Mesenchymal stem cell (in vitro differentiated cells and primary cell): ENCODE data around the gene MUSTN1.

Experiments
- DNase-seq: peaks from one replicate; pipeline ENCODE4 v3.0.0-alpha.2; 2013
- H2AFZ ChIP-seq: one replicate; pipeline ENCODE4 v1.6.1; 2013; ENCODE audit warnings: low read depth, mild to moderate bottlenecking, control low read depth, inconsistent platforms, low read length, moderate library complexity
- H2AK5ac ChIP-seq: 2 replicates; pipeline ENCODE4 v1.6.1; 2013; ENCODE audit warnings: low read length, moderate library complexity, mild to moderate bottlenecking, inconsistent platforms; ENCODE audit not compliant: severe bottlenecking
- H2BK120ac ChIP-seq: one replicate; pipeline ENCODE4 v1.6.1; 2013; ENCODE audit warnings: low read depth, mild to moderate bottlenecking, inconsistent platforms, low read length, moderate library complexity
- H2BK12ac ChIP-seq, 2 experiments: one replicate each; pipeline ENCODE4 v1.6.1; 2013; ENCODE audit warnings: inconsistent platforms in 2 of 2, low read length in 2 of 2, mild to moderate bottlenecking in 2 of 2, moderate library complexity in 2 of 2, control low read depth in 1 of 2
- H2BK15ac ChIP-seq: one replicate; pipeline ENCODE4 v1.6.1; 2013; ENCODE audit warnings: mild to moderate bottlenecking, low read depth, inconsistent platforms; ENCODE audit not compliant: poor library complexity, severe bottlenecking
- H2BK5ac ChIP-seq: 2 replicates; pipeline ENCODE4 v1.6.1; 2013; ENCODE audit warnings: low read depth, mild to moderate bottlenecking, low read length, control low read depth, inconsistent platforms; ENCODE audit not compliant: poor library complexity, severe bottlenecking
- H3K14ac ChIP-seq, 2 experiments: one replicate each; pipeline ENCODE4 v1.6.1; 2013; ENCODE audit warnings: inconsistent platforms in 2 of 2, low read length in 2 of 2, control low read depth in 1 of 2, mild to moderate bottlenecking in 1 of 2, moderate library complexity in 1 of 2
- H3K18ac ChIP-seq, 2 experiments: one replicate each; pipeline ENCODE4 v1.6.1; 2013; ENCODE audit warnings: inconsistent platforms in 2 of 2, low read length in 2 of 2, control low read depth in 1 of 2, low read depth in 1 of 2, mild to moderate bottlenecking in 1 of 2
- H3K23ac ChIP-seq, 2 experiments: one replicate each; pipeline ENCODE4 v1.6.1; 2013; ENCODE audit warnings: inconsistent platforms in 2 of 2, low read length in 2 of 2, mild to moderate bottlenecking in 2 of 2, moderate library complexity in 2 of 2, control low read depth in 1 of 2
- H3K27ac ChIP-seq: 2 replicates; pipeline ENCODE4 v1.5.1; 2013; ENCODE audit warnings: mild to moderate bottlenecking, moderate library complexity, low read length, control low read depth, inconsistent platforms; ENCODE audit not compliant: poor library complexity, severe bottlenecking
- H3K27me3 ChIP-seq, 2 experiments: 2 replicates each; pipeline versions ENCODE4 v1.6.1 to v1.7.0; 2013; ENCODE audit warnings: low read length in 2 of 2, mild to moderate bottlenecking in 2 of 2, moderate library complexity in 2 of 2, control low read depth in 1 of 2, inconsistent platforms in 1 of 2; ENCODE audit not compliant: control insufficient read depth in 1 of 2, insufficient read depth in 1 of 2
- H3K36me3 ChIP-seq, 2 experiments: 2 replicates each; pipeline versions ENCODE4 v1.6.1 to v1.7.0; 2013; ENCODE audit warnings: low read length in 2 of 2, control low read depth in 1 of 2, inconsistent platforms in 1 of 2, low read depth in 1 of 2, mild to moderate bottlenecking in 1 of 2; ENCODE audit not compliant: insufficient read depth in 2 of 2, control insufficient read depth in 1 of 2
- H3K4ac ChIP-seq, 2 experiments: one replicate each; pipeline ENCODE4 v1.6.1; 2013; ENCODE audit warnings: inconsistent platforms in 2 of 2, low read length in 2 of 2, mild to moderate bottlenecking in 2 of 2, moderate library complexity in 2 of 2, control low read depth in 1 of 2, low read depth in 1 of 2
- H3K4me1 ChIP-seq: 2 replicates; pipeline ENCODE4 v1.6.1; 2013; ENCODE audit warnings: low read depth, low read length, control low read depth; ENCODE audit not compliant: control insufficient read depth, insufficient read depth
- H3K4me2 ChIP-seq: 2 replicates; pipeline ENCODE4 v1.6.1; 2013; ENCODE audit warnings: low read length, mild to moderate bottlenecking, inconsistent platforms; ENCODE audit not compliant: poor library complexity, severe bottlenecking
- H3K4me3 ChIP-seq, 2 experiments: 2 replicates each; pipeline versions ENCODE4 v1.5.1 to v1.7.0; 2013; ENCODE audit warnings: low read length in 2 of 2, mild to moderate bottlenecking in 2 of 2, control low read depth in 1 of 2, low read depth in 1 of 2; ENCODE audit not compliant: insufficient read depth in 1 of 2
- H3K79me1 ChIP-seq: replicated peaks from 2 replicates; pipeline ENCODE4 v1.6.1; 2013; ENCODE audit warnings: mild to moderate bottlenecking, control low read depth, low read length, inconsistent platforms; ENCODE audit not compliant: poor library complexity, severe bottlenecking
- H3K9ac ChIP-seq: 2 replicates; pipeline ENCODE4 v1.7.0; 2013; ENCODE audit warnings: mild to moderate bottlenecking, low read length, moderate library complexity
- H3K9me3 ChIP-seq: 2 replicates; pipeline ENCODE4 v1.7.0; 2013; ENCODE audit warnings: mild to moderate bottlenecking, low read length; ENCODE audit not compliant: control insufficient read depth
- H4K8ac ChIP-seq: one replicate; pipeline ENCODE4 v1.6.1; 2013; ENCODE audit warnings: inconsistent platforms, mild to moderate bottlenecking, low read length, moderate library complexity
- H4K91ac ChIP-seq: one replicate; pipeline ENCODE4 v1.6.1; 2013; ENCODE audit warnings: mild to moderate bottlenecking, low read length, inconsistent platforms
- WGBS: methylation state at CpG from one replicate; pipeline ENCODE4 v1.1.7; 2013; ENCODE audit warnings: mixed read lengths; 5-methylcytosine and 5-hydroxymethylcytosine counted together

Gene MUSTN1

GRCh38 chr3:52790741-52791140, 44.1 kb downstream of the MUSTN1 start:
- no peak overlapping the region for H3K18ac ChIP-seq
- H3K9me3 ChIP-seq = no peaks in the 10 kb centered on the region
- H3K4me1 ChIP-seq = peaks cover 3% of the 10 kb centered on the region
- H2BK15ac ChIP-seq = no peak overlapping the region
- no peak for DNase-seq
- H2AK5ac ChIP-seq = no peak overlapping the region
- 95% methylated on average over 13 of the region's 13 CpGs for WGBS
- no peak overlapping the region for H3K4ac ChIP-seq
- no peak overlapping the region for H3K14ac ChIP-seq
- H3K27me3 ChIP-seq = peaks cover 15 to 51% of the 10 kb centered on the region in 2 experiments
- H3K79me1 ChIP-seq = no peaks in the 10 kb centered on the region
- no peak overlapping the region for H3K4me3 ChIP-seq
- no peak overlapping the region for H3K27ac ChIP-seq
- peaks cover 0 to 5% of the 10 kb centered on the region in 2 experiments for H3K36me3 ChIP-seq
- H3K4me2 ChIP-seq = no peak overlapping the region
- H3K9ac ChIP-seq = no peak overlapping the region
- no peak overlapping the region for H2BK5ac ChIP-seq
- no peak overlapping the region for H2BK12ac ChIP-seq
- no peak overlapping the region for H2AFZ ChIP-seq
- no peak overlapping the region for H2BK120ac ChIP-seq
- no peak overlapping the region for H3K23ac ChIP-seq
- no peak overlapping the region for H4K8ac ChIP-seq
- H4K91ac ChIP-seq = no peak overlapping the region

GRCh38 chr3:52790337-52790736, 44.5 kb downstream of the MUSTN1 start:
- H3K14ac ChIP-seq = peak overlapping the region in 1 of 2 experiments; percentile 56
- peaks cover 3% of the 10 kb centered on the region for H3K4me1 ChIP-seq
- no peak overlapping the region for H3K9ac ChIP-seq
- no peaks in the 10 kb centered on the region for H3K9me3 ChIP-seq
- H2AFZ ChIP-seq = no peak overlapping the region
- no peak overlapping the region for H4K8ac ChIP-seq
- no peak for DNase-seq
- no peak overlapping the region for H2BK15ac ChIP-seq
- no peak overlapping the region for H4K91ac ChIP-seq
- no peak overlapping the region for H2BK5ac ChIP-seq
- H2BK120ac ChIP-seq = no peak overlapping the region
- no peak overlapping the region for H3K4me2 ChIP-seq
- no peak overlapping the region for H2BK12ac ChIP-seq
- no peak overlapping the region for H2AK5ac ChIP-seq
- WGBS = 72% methylated on average over 7 of the region's 7 CpGs
- no peak overlapping the region for H3K4ac ChIP-seq
- H3K79me1 ChIP-seq = no peaks in the 10 kb centered on the region
- H3K18ac ChIP-seq = no peak overlapping the region
- H3K4me3 ChIP-seq = no peak overlapping the region
- H3K27me3 ChIP-seq = peaks cover 15 to 55% of the 10 kb centered on the region in 2 experiments
- H3K36me3 ChIP-seq = peaks cover 0 to 5% of the 10 kb centered on the region in 2 experiments
- peak overlapping the region in 1 of 2 experiments; percentile 5 for H3K23ac ChIP-seq
- H3K27ac ChIP-seq = no peak overlapping the region

- H4K8ac ChIP-seq = no peak overlapping the region
- H2BK12ac ChIP-seq = no peak overlapping the region
- H3K27ac ChIP-seq = no peak overlapping the region
- no peak overlapping the region for H2BK5ac ChIP-seq
- no peak overlapping the region for H4K91ac ChIP-seq
- no peak overlapping the region for H3K4ac ChIP-seq
- H3K27me3 ChIP-seq = peaks cover 19 to 61% of the 10 kb centered on the region in 2 experiments
- whole genome bisulfite sequencing = 78% methylated on average over 6 of the region's 6 CpGs
- H3K9me3 ChIP-seq = no peaks in the 10 kb centered on the region
- H2AK5ac ChIP-seq = no peak overlapping the region
- no peak overlapping the region for H2BK120ac ChIP-seq
- no peak overlapping the region for H2AFZ ChIP-seq
- H3K14ac ChIP-seq = no peak overlapping the region
- no peak for DNase-seq
- H3K4me2 ChIP-seq = no peak overlapping the region
- H3K36me3 ChIP-seq = peaks cover 0 to 5% of the 10 kb centered on the region in 2 experiments
- H3K79me1 ChIP-seq = no peaks in the 10 kb centered on the region
- H3K4me3 ChIP-seq = no peak overlapping the region
- H3K9ac ChIP-seq = no peak overlapping the region
- H3K18ac ChIP-seq = no peak overlapping the region
- peak overlapping the region; percentile 53 for H2BK15ac ChIP-seq
- H3K23ac ChIP-seq = no peak overlapping the region
- peaks cover 3% of the 10 kb centered on the region for H3K4me1 ChIP-seq
Measured at GRCh38 chr3:52789746-52790040, 45.1 kb downstream of the MUSTN1 start.

- peaks cover 0 to 5% of the 10 kb centered on the region in 2 experiments for H3K36me3 ChIP-seq
- 84% methylated on average over 16 of the region's 16 CpGs for WGBS
- no peak overlapping the region for H3K14ac ChIP-seq
- no peak overlapping the region for H2AFZ ChIP-seq
- H3K9me3 ChIP-seq = no peaks in the 10 kb centered on the region
- H4K8ac ChIP-seq = no peak overlapping the region
- no peaks in the 10 kb centered on the region for H3K79me1 ChIP-seq
- H3K23ac ChIP-seq = no peak overlapping the region
- peaks cover 3% of the 10 kb centered on the region for H3K4me1 ChIP-seq
- H3K27me3 ChIP-seq = peaks cover 19 to 63% of the 10 kb centered on the region in 2 experiments
- H3K4me2 ChIP-seq = no peak overlapping the region
- H2BK12ac ChIP-seq = no peak overlapping the region
- H4K91ac ChIP-seq = no peak overlapping the region
- no peak overlapping the region for H2AK5ac ChIP-seq
- no peak overlapping the region for H3K4me3 ChIP-seq
- no peak overlapping the region for H2BK120ac ChIP-seq
- DNase-seq = no peak
- no peak overlapping the region for H3K18ac ChIP-seq
- H2BK5ac ChIP-seq = no peak overlapping the region
- no peak overlapping the region for H3K27ac ChIP-seq
- no peak overlapping the region for H3K9ac ChIP-seq
- peak overlapping the region; percentile 53 for H2BK15ac ChIP-seq
- H3K4ac ChIP-seq = no peak overlapping the region
Measured at GRCh38 chr3:52788890-52789745, 45.7 kb downstream of the MUSTN1 start.
